Fibroblast of the aortic adventitia (primary cell): Measurements from ENCODE around the gene ZSWIM8. TPM values are rescaled to one million over a fixed set of nuclear protein-coding genes. Genes with fewer than 3 reads are reported as not detected.
"Not testable (repeated sequence)": the region's sequence is repeated elsewhere in the genome, so short reads cannot be mapped to it uniquely, and the experiment has no call there.

Experiments used
- DNase-seq: peaks from one replicate; pipeline ENCODE4 v3.0.0-alpha.2; 2010; ENCODE audit warnings: low read depth
- H3K4me3 ChIP-seq: 2 replicates; pipeline ENCODE4 v1.5.1; 2011; ENCODE audit warnings: low read depth, mild to moderate bottlenecking, control low read depth, low read length, moderate library complexity
- total RNA-seq: library from RNA; depleted of rRNA; stranded (reverse); fragments of >200 nt; gene quantifications from 2 replicates; pipeline ENCODE4 v1.2.3, GENCODE V29; 2012; ENCODE audit warnings: low replicate concordance
- TF ChIP-seq, protein P1 (sequence below): IDR thresholded peaks from 2 replicates; pipeline ENCODE4 v1.5.1; 2011; ENCODE audit warnings: mild to moderate bottlenecking, low read length, control low read depth, inconsistent platforms; ENCODE audit not compliant: insufficient read depth

ZSWIM8 gene, protein sequence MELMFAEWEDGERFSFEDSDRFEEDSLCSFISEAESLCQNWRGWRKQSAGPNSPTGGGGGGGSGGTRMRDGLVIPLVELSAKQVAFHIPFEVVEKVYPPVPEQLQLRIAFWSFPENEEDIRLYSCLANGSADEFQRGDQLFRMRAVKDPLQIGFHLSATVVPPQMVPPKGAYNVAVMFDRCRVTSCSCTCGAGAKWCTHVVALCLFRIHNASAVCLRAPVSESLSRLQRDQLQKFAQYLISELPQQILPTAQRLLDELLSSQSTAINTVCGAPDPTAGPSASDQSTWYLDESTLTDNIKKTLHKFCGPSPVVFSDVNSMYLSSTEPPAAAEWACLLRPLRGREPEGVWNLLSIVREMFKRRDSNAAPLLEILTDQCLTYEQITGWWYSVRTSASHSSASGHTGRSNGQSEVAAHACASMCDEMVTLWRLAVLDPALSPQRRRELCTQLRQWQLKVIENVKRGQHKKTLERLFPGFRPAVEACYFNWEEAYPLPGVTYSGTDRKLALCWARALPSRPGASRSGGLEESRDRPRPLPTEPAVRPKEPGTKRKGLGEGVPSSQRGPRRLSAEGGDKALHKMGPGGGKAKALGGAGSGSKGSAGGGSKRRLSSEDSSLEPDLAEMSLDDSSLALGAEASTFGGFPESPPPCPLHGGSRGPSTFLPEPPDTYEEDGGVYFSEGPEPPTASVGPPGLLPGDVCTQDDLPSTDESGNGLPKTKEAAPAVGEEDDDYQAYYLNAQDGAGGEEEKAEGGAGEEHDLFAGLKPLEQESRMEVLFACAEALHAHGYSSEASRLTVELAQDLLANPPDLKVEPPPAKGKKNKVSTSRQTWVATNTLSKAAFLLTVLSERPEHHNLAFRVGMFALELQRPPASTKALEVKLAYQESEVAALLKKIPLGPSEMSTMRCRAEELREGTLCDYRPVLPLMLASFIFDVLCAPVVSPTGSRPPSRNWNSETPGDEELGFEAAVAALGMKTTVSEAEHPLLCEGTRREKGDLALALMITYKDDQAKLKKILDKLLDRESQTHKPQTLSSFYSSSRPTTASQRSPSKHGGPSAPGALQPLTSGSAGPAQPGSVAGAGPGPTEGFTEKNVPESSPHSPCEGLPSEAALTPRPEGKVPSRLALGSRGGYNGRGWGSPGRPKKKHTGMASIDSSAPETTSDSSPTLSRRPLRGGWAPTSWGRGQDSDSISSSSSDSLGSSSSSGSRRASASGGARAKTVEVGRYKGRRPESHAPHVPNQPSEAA (N-terminal part only)
- 38.8 and 48.9 TPM in 2 replicates for total RNA-seq

- H3K4me3 ChIP-seq: peak within 1 kb of the TSS; percentile 92
- DNase-seq: peak; percentile 98
- TF ChIP-seq, protein P1, sequence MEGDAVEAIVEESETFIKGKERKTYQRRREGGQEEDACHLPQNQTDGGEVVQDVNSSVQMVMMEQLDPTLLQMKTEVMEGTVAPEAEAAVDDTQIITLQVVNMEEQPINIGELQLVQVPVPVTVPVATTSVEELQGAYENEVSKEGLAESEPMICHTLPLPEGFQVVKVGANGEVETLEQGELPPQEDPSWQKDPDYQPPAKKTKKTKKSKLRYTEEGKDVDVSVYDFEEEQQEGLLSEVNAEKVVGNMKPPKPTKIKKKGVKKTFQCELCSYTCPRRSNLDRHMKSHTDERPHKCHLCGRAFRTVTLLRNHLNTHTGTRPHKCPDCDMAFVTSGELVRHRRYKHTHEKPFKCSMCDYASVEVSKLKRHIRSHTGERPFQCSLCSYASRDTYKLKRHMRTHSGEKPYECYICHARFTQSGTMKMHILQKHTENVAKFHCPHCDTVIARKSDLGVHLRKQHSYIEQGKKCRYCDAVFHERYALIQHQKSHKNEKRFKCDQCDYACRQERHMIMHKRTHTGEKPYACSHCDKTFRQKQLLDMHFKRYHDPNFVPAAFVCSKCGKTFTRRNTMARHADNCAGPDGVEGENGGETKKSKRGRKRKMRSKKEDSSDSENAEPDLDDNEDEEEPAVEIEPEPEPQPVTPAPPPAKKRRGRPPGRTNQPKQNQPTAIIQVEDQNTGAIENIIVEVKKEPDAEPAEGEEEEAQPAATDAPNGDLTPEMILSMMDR: peak; percentile 1
Measured at GRCh38 chr10:73785211-73785720, at the start of gene ZSWIM8. ZSWIM8 (plus strand) TSS chr10:73785606; CDS start chr10:73785879, 273 bp downstream.

GRCh38 chr10:73740501-73741254, 44.7 kb upstream of the ZSWIM8 start:
- H3K4me3 ChIP-seq, DNase-seq: not testable (repeated sequence)

GRCh38 chr10:73742454-73742734, 43.0 kb upstream of the ZSWIM8 start:
- TF ChIP-seq, protein P1: no peak
- DNase-seq: no peak
- no peak overlapping the region for H3K4me3 ChIP-seq

- peak; percentile 8 for DNase-seq
- peak overlapping the region; percentile 96 for H3K4me3 ChIP-seq
- TF ChIP-seq, protein P1: no peak
Measured at GRCh38 chr10:73743327-73743904, 42.0 kb upstream of the ZSWIM8 start.

GRCh38 chr10:73743905-73744663, 41.3 kb upstream of the ZSWIM8 start, which contains the start of gene SEC24C:
SEC24C (plus strand) TSS chr10:73744372; CDS start chr10:73746833, 2,461 bp downstream.
- DNase-seq: peak; percentile 97
- H3K4me3 ChIP-seq: peak within 1 kb of the TSS; percentile 96
- TF ChIP-seq, protein P1: peak; percentile 12

DNA sequence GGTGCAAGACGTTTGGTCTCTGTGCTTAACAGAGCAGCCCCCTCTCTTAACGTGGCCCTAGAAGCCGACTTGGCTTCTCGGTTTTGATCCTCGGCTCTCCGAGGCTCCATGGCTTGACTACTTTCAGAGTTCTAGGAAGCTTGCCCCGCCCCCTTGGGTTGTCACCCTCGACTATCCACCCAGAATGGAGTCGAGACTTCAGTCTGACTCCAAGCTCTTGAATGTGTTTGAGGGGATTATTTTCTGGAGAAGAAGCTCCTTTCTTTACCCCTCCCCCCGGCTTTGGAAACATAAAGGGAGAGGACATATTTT, 40.8 kb upstream of the ZSWIM8 start:
- TF ChIP-seq, protein P1: no peak
- DNase-seq: peak; percentile 62
- H3K4me3 ChIP-seq: peak overlapping the region; percentile 96
